NCI-H526 (cell line): ENCODE data around the gene CEP68.

ENCODE experiments used
- DNase-seq, 2 experiments: peaks; one replicate each; lab custom pipeline; 2025; lab: John Stamatoyannopoulos, UW

The CEP68 gene

DNA sequence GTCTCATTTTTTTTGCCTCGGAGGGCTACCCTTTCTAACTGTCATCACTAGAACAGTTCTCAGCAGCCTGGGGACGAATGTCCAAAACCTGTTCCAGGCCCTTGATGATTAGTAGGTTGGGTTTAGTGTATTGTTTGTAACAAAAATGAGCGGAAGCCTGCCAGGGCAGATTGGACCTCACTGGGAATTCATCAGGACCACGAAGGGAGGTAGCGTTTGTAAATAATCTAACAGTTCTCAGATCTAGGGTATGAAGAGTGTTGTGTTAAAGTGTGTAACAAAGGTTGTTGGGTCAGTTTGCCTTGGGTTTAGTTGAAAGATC lies 799 bp downstream of the CEP68 start:
- peak in 1 of 2 experiments; percentile 16 for DNase-seq

DNA sequence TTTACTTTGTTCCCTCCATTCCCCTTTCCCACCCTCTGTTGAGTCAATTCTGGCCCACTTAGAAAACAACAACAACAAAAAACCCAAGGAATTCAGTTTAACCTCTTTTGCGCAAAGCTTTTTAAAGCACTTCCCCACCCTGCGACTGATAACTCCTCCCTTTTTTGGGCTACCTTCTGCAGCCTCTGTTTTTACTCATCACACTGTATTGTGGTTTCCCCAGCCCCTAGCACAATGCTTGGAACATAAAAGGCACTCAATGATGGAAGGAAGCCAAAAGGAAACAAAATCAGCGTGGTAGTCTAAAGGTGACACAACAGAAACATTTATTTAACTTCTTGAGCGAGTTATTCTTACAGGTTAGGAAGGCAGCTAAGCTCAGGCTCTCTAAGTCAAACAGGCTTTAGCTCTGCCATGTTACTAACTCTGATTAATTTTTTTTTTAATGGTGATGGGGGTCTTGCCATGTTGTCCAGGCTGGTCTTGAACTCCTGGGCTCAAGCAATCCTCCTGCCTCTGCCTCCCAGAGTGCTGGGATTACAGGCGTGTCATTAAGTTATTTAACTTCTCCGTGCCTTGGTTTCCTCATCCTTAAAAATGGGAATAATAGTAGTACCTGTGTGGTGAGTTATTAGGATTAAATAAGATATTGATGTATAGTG lies 1.3 kb downstream of the CEP68 start:
- DNase-seq, result no peak

DNA sequence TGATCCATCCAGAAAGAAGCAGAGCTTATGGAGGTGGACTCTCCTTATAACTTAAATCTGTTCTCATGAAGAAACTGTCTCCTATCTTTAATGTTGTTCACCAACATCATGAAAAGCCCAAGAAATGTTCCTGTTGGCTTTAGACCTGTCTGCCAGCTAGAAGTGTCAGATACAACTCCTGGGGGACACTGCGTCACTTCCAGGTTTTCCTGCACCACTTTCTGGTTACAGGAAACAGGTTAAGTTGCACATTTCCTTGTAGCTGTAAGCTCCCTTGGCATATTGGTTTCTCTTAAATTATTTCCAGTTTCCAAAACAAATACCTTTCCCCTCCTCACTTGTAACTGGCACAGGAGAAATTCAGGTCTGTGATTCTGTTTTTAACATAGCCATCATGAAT lies 2.9 kb downstream of the CEP68 start:
- no peak for DNase-seq

DNA sequence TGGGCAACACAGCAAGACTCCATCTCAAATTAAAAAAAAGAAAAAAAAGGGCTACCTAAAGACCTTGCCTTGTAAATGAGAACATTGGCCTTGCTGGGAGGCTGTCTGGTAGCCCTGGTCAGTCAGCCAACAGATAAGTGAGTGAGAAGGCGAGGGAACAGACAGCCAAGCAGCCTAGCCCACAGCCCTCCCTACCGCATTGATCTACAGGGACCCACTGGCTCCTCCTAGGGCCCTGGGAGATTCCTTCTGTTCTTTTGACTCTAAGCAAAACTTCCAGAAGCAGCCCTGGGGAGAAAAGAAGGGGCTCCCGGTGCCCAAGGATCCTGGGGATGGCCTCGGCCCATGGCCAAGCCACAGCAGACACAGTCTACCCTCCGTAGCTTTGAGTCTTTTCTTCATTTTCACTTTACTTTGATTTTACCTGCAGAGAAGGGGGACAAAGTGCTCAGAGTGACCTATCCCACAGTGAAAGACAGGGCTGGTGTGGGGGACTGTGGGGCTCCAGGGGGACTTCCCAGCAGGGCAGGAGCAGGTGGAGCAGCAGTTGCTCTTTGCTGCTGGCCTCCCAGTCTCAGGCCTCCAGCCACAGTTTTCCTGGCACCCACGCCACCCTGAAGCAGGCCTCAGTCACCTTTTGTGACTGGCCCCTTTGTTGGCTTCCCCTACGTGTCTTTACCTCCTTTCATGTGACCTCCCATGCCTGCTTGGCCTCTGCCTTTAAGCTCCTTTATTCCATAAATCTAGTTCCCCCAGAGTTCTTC lies 5.1 kb downstream of the CEP68 start:
- no peak for DNase-seq

DNA sequence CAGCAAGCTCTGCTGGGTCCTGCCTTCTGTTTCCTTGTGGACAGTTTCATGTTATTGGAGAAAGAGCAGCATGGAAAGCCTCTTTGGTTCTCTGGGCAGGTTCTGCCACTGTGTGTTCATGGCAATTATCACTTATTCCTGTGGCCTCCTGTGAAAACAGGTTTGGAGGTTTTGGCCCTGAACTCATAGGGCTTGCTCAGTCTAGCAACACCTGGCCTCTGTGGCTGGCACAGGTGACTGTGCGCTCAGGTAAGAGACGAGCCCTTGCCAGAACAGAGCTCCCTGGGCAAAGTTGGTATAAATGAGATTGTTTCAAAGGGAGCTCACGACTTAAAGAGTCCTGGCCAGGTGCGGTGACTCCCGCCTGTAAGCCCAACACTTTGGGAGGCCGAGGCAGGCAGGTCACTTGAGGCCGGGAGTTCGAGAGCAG lies 5.7 kb downstream of the CEP68 start:
- no peak for DNase-seq

DNA sequence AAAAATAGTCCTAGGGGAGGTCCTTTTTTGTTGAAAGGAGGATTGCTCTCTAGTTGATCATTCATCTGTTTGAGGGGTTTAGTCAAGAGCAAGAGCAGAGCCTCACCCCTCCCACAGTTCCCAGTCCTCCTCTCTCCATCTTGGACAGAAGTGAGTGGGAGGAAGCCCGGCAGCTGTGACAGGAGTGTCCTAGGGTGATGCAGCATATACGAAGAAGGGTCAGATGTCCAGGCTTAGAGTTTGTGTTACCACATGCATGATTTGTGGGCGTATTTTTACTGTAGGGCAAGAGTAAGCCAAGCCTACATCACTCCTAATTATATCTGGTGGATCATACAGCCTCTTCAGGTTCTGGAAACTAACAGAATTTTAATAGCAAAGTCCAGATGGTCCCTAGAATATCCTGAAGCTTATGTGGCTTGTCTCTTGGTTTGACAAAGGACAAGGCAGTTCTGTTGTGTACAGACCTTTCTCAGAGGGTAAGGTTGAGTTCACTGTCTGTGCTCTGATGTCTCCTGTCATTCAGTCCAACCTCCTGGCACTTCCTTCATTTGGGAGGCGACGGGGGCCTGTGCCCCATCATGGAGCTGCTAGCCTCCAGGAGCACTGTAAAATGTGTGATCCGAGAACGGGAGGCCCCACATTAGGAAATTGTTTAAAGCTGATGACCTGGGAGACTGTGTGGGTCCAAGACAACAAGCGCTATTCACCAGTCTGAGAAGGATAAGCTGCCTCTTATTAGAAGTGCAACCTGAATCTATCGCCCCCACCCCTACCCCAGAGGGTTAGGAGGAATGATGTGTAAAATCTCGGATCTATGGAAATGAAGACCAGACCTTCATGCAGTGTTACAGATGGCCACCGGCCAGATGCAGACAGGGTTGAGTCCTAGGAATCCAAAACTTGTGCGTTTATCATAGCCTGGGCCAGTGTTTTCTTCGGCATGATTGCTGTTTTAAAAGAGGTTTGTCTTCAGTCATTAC lies 6.9 kb downstream of the CEP68 start:
- DNase-seq, result no peak

DNA sequence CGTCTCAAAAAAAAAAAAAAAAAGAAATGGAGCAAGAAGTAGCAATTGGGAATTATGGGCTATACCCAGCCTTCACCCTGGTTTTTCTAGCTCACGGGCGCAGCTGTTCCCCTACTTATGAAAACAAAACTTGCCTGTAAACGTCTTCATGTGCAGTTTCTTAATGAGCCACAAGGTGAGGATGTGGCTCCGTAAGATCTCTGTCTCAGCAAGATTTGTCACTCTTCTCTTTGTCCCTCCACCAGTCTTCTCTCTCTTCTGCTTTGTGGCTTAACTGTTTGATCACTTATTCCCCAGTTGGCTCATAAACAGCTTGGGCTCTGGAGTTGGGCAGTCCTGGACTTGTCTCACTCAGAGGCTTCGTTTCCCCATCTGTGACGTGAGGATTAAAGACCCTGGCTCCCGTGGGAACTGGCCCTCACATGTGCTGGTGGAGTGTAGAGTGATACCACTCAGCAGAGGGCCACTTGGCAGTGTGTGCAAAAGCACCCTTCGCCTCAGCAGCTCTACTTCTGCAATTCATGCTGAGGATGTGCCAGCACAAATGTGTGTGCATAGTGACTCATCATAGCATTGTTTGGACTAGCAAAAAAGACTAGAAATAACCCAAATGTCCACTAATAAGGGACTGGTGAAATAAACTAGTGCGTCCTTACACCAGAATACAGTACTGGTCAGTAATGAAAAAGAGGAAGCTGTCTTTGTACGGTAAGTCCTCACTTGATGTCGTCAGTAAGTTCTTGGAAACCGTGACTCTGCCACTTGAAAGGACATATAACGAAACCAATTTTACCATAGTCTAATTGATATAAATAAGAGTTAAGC lies 8.7 kb downstream of the CEP68 start:
- DNase-seq, result peak; percentile 7 to 18

DNA sequence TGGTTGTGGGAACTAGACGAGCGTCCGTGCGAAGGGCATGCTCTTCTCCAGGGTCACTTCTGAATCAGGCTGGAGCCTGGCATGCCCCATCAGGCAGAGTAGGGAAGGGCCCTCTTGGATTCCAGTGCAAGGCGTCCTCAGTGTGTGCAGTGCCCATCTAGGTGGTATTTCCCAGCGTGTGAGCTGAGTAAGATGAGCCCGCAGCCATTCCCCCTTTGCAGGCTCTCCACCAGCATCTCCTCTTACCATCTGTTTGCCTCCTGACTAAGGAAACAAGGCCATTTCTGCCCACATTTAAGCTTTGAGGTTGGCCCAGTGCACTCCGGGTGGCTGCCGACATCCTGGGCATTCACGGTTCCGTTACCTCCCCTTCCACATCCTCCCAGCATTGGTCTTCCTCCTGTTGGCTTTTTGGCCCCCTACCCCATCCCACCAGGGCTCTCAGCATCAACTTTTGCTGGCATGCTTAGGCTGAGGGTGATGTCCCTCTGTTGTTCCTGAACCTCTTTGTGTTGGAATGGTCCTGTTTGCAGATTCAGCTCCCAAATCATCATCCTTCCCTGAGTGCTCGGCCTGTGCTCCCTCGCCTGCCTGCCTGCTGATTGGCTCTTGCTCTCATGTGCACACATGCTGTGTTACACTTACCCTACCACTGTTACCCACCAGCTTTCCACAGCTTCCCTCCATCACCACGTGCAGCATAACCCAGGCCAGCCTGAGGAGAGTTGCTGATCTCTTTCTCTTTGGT lies 11.8 kb downstream of the CEP68 start:
- DNase-seq, result no peak

DNA sequence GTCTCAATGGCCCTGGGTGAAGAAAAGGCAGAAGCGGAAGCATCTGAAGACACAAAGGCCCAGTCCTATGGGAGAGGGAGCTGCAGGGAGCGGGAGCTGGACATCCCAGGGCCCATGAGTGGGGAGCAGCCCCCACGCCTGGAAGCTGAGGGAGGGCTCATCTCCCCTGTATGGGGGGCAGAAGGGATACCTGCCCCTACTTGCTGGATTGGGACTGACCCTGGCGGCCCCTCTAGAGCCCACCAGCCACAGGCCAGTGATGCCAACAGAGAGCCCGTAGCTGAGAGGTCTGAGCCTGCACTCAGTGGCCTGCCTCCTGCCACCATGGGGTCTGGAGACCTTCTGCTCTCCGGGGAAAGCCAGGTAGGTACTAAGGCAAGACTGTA lies 13.2 kb downstream of the CEP68 start:
- no peak for DNase-seq

DNA sequence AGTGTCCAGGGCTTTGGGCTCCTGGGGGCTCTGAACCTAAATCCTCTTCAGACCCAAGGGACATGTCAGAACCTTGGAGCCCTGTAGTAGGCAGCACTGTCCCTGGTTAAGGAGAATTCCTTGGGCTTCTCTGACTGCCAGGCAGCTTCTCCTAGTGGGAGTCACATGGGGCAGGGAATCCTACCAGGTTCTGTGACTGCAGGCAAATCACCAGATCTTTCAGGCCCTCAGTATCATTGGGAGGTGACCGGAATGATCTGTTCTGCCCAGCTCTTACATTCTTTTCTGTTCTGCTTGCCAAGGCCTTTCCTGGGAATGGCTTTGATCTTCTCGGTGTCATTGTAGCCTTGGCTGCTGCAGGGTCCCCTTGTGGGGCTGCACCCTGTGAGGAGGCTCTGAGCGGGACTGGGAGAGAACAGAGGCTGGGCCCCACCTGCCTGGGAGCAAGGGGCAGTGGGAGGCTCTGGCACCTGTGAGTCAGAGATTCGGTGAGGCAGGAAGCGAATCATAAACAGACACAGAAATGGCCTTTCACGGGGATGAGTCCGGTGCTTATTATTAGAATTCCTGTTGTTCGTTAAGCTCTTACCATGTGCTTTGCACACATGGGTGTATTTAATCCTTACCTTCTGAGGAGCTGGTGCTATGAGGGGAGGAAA lies 14.1 kb downstream of the CEP68 start:
- DNase-seq, result no peak

DNA sequence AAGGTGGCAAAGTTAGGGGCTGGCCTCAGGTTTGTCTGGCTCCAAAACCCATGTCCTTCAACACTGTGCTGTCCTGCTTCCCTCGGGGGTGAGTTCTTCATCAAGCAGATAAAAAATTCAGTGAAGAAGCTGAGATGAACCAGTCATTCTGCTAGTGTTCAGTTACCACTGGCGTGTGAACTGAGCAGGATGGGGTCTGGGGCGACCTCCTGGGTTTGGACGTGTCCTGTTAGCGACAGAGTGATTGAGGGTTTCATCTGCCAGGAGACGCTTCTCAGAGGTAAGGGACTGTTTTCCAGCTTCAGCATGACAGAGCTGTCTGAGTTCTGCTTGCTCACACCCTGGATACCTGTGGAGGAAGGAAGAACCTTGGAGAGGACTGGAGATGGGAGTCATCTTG lies 14.6 kb downstream of the CEP68 start:
- DNase-seq, result no peak

DNA sequence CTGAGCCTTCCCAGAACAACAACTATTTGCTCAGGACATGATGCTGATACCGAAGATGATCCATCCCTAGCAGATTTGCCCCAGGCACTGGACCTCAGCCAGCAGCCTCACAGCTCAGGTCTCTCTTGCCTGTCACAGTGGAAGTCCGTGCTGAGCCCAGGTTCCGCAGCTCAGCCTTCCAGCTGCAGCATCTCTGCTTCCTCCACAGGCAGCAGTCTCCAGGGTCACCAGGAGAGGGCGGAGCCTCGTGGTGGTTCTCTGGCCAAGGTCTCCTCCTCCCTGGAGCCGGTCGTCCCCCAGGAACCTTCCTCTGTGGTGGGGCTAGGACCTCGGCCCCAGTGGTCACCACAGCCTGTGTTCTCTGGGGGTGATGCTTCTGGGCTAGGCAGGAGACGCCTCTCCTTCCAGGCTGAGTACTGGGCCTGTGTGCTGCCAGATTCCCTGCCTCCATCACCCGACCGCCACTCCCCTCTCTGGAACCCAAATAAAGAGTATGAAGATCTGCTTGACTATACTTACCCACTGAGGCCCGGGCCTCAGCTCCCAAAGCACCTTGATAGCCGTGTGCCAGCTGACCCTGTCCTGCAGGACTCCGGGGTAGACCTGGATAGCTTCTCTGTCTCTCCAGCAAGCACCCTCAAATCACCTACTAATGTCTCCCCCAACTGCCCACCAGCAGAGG lies 15.4 kb downstream of the CEP68 start:
- DNase-seq, result peak in 1 of 2 experiments; percentile 27

DNA sequence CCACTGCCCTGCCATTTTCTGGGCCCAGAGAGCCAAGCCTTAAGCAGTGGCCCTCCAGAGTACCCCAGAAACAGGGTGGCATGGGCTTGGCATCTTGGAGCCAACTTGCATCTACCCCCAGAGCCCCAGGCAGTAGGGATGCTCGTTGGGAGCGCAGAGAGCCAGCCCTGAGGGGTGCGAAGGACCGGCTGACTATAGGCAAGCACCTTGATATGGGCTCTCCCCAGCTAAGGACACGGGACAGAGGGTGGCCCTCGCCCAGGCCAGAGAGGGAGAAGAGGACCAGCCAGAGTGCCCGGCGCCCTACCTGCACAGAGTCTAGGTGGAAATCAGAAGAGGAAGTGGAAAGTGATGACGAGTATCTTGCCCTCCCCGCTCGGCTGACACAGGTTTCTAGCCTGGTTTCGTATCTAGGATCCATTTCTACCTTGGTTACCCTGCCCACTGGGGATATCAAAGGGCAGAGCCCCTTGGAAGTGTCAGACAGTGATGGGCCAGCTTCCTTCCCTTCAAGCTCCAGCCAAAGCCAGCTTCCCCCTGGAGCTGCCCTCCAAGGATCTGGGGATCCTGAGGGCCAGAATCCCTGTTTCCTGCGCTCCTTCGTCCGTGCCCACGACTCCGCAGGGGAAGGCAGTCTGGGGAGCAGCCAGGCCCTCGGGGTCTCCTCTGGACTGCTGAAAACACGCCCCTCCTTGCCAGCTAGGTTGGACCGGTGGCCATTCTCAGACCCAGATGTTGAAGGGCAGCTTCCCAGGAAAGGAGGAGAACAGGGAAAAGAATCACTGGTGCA lies 16.2 kb downstream of the CEP68 start:
- no peak for DNase-seq

DNA sequence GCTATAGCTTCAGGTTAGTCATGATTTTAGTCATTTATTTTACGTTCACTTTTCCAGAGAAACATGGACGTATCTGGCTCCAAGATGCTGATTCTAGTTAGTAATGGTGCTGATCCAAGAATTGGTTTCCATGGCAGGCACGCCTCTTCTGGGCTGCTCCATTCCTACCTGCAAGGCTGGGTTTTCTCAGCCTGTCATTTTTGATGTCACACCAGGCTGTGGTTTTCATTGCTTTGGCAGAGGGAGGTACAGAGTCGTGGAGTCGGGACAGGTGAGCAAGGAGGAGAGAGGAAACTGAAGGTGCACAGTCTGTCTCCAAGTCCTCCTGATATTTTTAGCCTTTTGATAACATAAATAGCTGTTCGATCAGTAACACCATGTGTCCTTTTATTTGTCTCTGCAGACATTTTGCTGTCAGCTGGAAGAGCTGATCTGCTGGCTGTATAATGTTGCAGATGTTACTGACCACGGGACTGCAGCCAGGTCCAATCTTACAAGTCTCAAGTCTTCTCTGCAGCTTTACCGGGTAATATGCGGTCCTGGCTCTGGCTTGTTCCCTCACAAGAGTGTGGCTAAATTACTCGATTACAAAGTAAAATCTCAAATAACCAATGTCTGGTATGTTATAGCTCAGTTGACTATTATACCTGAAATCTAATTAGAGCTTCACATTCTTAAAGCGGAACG lies 17.8 kb downstream of the CEP68 start:
- DNase-seq, result no peak

DNA sequence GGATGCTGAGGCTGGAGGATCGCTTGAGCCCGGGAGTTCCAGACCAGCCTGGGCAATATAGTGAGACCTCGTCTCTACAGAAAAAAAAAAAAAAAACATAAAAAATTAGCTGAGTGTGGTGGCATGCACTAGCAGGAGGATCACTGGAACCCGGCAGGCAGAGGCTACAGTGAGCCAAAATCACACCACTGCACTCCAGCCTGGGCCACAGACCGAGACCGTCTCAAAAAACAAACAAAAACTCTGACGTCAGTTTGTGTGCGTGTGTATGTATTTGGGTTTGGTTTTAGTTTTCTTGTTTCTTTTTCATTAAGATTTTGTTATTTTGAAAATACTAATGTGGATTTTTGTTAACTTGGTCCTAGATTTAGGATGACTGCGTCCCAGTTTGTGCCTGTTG lies 19.0 kb downstream of the CEP68 start:
- no peak for DNase-seq

DNA sequence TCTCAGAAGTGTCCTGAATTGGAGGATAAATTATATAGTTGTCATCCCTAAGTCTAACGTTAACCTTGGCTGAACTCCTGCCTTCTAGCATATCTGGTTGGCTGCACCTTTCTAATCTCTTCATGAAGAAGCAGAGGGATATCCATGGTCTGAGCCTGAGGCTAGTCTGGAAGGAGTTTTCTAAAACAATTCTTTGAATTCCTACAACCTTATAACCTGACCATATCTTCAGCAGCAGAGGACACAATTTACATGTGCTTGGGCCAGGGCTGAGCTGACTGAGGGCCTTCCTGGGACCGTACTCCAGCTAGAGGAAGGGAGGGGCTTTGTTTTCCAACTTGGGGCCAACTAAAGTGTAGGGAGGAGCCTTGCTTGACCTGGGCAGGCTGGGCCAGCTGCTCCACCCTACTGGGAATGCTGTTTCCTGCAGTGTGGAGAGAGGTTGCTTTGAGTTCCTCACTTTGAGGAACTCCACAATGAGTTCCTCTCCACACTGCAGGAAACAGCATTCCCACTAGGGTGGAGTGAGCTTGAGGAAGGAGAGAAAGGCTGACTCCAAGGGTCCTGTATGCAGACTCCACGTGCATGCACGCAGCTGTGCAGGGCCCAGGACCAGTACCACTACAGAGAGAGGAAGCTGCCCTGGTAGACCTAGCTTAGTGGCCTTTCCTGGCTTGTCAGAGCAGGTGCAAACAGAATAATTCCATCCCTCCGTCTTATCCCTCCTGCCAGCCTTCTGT lies 19.6 kb downstream of the CEP68 start:
- no peak for DNase-seq

DNA sequence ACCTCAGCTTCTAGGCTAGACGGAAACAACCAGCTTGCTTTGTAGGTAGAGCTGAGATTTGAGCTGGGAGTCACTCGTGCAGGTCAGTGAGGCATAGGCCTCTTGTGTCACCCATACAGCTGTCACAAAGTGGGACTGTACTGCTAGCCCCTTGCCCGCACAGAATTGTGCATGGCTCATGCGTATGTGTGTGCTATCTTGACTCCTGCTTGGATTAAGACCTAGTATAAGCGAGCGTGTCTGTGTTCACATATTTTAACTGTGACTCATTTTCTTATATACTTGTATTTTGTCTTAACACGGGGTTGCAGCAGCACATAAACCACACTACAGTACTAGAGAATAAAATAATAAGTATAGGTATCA lies 20.1 kb downstream of the CEP68 start:
- DNase-seq, result no peak

DNA sequence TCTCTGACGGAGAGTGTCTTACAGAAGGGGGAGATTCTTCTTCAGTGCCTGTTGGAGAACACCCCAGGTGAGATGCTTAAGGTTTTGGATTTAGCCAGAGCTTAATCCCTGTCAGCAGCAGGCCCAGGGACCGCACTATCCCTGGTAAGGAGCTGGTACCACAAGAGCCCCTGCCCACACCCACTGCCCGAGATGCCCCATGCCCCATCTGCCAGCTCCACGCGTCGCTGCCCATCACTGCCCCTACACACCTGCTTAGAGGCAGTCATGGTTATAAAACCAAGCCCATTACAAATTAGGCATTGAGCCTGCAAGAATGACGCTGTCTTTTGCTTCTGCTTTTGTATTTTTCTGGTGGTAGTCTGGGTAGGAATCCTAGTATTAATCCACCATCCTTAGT lies 21.7 kb downstream of the CEP68 start:
- no peak for DNase-seq
